Measurements from ENCODE around the gene ALS2CL.

The ALS2CL gene

DNA sequence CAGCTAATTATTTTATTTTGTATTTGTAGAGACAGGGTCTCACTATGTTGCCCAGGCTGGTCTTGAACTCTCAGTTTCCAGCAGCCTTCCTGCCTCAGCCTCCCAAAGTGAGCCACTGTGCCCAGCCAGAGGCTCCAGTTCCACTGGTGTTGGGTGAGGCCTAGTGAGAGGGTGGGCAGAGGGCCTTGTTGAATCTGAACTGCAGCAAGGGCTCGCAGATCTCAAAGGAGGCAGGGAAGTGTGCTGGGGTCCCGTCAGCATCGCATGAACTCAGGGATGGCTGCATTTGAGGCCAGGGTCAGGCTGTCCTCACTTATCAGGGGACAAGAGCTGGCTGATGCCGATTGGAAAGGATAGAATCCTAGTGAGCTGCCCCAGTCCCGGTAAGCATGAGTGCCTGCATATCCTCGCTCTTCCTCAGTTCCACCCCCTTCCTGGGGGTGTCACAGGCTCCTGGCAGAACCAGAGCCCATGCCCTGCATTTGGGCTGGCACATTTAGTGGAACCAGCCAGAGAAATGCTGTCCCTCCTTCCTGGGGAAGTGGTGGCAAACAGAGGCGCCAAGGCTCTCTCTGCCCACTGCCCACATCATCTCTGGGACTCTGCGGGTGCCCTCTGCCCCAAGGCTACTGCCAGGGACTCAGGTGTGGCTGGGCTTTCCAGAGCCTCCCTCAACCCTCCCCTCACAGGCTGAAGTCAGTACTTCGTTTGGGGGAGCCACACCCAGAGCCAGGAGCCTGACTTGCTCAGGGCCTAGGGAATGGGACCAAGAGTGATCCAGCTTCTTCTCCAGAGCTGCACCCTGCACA lies 24.1 kb downstream of the ALS2CL start:
- no peak for TF ChIP-seq JUND (IDR thresholded peaks at IDR 0.05; ENCODE audit: low read depth)
- in situ Hi-C loops (cut with HindIII; ENCODE audit: low pct_unique_long_range_greater_than_20kb, low sequenced_read_pairs): no loop called here
- DNase-seq (ENCODE audit: low read depth in 1 of 2, low spot score in 1 of 2): no peak

DNA sequence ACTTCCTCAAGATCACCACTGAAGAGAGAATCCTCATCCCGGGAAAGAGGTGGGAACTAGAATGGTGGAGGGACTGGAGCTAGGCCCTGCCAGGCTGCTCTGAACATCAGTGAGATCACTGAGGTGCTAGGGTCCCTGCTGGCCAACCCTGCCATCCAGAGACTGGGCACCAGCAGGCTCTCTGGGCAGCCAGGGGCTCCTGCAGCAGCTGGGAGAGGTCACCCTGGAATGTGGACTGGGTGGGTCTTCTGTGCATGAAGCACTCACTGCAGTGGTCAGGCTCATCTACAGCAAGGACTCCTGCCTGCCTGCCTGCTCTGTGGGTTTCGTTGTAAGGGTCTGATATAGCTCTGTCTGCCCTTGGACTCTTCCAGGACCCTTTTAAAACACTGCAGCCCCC lies 24.9 kb downstream of the ALS2CL start:
- TF ChIP-seq JUND (IDR thresholded peaks at IDR 0.05; ENCODE audit: low read depth): no peak
- DNase-seq (ENCODE audit: low read depth in 1 of 2, low spot score in 1 of 2): no peak
- in situ Hi-C loops (cut with HindIII; ENCODE audit: low pct_unique_long_range_greater_than_20kb, low sequenced_read_pairs): no loop called here

DNA sequence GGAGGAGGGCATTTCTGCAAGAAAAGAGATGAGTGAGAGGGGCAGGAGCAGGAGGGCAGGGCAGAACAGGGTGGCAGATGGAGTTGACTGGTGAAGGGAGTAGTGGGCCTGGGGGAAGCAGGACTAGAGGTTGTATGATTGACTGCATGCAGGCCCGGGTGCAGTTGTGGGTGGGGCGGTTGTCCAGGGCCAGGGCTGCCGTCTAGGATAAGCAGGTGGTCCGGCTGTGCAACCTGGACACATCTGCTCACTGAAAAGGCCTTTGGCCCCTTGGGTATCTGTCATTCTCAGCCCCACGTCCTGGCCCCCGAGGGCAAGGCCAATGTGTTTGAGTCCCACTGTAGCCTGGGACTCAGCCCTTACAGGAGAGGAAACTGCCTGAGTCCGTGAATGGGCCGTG lies 25.4 kb downstream of the ALS2CL start:
- no peak for TF ChIP-seq JUND (IDR thresholded peaks at IDR 0.05; ENCODE audit: low read depth)
- in situ Hi-C loops (cut with HindIII; ENCODE audit: low pct_unique_long_range_greater_than_20kb, low sequenced_read_pairs): no loop called here
- no peak for DNase-seq (ENCODE audit: low read depth in 1 of 2, low spot score in 1 of 2)

DNA sequence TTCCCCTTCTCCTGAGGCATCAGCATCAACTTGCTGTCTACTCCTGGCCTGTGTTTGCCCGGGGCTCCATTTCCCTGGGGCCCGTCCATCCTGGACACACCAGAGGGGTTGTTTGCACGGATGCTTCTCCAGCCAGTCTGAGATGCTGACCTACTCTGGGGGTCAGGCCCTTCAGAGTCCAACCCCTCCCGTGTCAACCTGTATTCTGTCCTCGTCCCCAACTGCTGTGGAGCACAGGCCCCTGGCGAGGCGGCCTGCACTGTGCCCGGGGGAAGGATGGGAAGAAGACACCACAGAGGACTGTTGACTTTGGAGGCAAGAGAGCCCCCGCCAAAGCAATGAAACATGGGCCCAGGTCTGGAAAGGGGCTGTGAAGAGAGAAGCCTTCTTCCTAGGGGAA lies 25.8 kb downstream of the ALS2CL start:
- in situ Hi-C loops (cut with HindIII; ENCODE audit: low pct_unique_long_range_greater_than_20kb, low sequenced_read_pairs): no loop called here
- TF ChIP-seq JUND (IDR thresholded peaks at IDR 0.05; ENCODE audit: low read depth): no peak
- DNase-seq (ENCODE audit: low read depth in 1 of 2, low spot score in 1 of 2): no peak

DNA sequence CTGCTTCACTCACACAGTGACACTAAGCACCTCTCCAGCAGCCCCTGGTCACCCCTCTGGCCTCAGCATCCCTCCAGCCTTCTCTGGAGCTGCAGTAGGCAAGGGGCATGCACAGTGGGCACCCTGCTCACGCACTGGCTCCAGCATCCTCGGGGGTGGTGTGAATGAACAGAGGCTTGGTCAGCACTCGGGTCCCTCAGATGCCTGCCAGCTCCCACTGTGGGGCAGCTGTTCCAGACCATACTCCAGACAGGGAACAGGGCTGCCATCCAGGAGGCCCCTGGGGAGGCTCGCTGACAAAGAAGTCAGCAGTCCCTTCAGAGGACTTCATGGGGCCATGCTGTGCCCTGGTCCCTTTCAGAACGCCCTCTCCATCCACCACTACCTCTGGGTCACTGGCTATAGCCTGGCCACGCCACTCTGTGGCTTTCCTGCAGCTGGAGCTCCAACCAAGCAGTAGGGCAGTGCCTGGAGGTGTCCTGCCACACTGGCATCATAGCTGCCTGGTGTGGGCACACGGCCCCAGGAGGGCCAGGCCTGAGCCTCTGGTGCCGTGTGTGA lies 26.3 kb downstream of the ALS2CL start:
- DNase-seq (ENCODE audit: low read depth in 1 of 2, low spot score in 1 of 2): no peak
- TF ChIP-seq JUND (IDR thresholded peaks at IDR 0.05; ENCODE audit: low read depth): no peak
- in situ Hi-C loops (cut with HindIII; ENCODE audit: low pct_unique_long_range_greater_than_20kb, low sequenced_read_pairs): no loop called here

DNA sequence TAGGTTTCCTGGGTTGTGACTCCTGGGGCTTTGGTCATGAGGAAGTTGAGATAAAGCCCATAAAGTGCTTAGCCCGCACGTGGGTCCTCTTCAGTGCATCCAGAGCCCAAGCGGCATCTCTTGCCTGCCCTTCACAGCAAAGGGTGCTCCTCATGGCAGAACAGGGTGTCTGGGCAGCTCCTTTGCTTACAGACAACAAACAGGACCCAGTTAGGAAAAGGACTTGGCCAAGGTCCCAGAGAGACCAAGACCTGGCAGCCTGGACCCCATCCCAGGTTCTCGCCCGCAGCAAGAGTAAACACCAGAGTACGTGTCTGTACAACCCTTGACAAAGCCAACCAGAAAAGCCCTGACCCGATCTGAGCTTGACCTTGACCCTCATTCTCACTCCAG lies 27.0 kb downstream of the ALS2CL start:
- no peak for TF ChIP-seq JUND (IDR thresholded peaks at IDR 0.05; ENCODE audit: low read depth)
- no peak for DNase-seq (ENCODE audit: low read depth in 1 of 2, low spot score in 1 of 2)
- in situ Hi-C loops (cut with HindIII; ENCODE audit: low pct_unique_long_range_greater_than_20kb, low sequenced_read_pairs): no loop called here

DNA sequence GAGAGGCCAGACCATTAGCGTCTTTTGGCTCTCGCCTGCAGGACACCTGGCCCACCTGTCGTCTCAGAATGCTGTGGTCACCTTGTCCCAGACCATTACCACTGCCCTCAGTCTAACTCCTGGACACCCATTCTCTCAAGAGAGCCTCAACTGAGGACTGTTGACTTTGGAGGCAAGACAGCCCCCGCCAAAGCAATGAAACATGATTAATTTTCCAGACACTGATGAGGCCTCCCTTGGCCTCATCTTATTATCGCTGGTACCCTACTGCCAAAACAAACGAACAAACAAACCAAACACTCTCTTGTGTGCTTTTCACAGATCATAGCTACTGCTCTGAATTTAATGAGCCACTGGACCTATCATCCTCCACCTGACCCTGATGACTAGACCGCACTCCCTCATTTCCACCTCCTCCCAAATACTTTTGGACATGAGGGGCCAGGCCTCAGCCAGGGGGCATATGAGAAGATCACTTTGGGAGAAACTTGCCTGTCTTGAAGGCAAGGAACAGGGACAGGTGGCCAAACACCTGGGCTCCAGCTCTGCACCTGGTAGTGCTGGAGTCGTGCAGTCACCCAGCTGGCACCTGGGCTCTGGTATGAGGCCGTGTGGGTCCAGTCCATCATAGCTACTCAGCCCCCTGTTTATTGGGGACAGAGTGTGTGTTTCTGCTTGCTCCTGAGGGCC lies 27.6 kb downstream of the ALS2CL start:
- in situ Hi-C loops (cut with HindIII; ENCODE audit: low pct_unique_long_range_greater_than_20kb, low sequenced_read_pairs): no loop called here
- TF ChIP-seq JUND (IDR thresholded peaks at IDR 0.05; ENCODE audit: low read depth): no peak
- DNase-seq (ENCODE audit: low read depth in 1 of 2, low spot score in 1 of 2): no peak

DNA sequence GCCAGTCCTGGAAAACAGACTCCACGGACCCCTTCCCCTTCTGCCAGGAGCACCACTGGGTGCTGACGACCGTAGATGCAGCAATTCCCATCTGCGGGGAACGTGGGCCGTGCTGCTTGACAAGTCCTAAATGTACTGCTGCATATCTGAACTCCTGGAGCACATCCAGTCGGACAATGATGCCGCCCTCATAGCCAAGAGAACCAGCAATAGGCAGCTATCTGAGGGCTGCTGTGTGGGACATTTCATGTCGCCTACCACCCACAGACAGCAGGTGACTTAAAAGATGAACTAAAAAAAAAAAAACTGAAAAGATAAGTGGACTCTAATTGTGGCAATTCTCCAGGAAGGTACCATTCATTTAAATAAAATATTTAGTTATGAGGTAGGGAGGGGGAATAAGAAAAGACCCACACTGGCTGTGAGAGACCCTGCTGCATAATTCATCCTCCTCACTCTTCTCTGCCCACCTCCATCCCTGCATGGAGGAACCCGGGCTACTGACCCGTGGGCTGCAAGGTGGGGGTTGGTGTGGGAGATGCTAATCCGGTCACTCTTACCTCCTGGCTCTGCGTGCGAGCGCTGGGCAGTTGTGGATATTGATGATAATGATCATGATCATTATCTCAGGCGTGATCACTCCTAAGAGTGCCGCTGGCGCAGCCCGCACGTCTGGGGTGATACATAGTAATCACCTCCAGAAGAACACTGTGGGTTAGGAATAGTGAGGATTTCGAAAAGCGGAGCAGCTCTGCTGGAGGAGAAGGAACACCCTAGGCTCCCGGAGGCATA lies 28.3 kb downstream of the ALS2CL start:
- no peak for TF ChIP-seq JUND (IDR thresholded peaks at IDR 0.05; ENCODE audit: low read depth)
- DNase-seq (ENCODE audit: low read depth in 1 of 2, low spot score in 1 of 2): no peak
- in situ Hi-C loops (cut with HindIII; ENCODE audit: low pct_unique_long_range_greater_than_20kb, low sequenced_read_pairs): no loop called here

DNA sequence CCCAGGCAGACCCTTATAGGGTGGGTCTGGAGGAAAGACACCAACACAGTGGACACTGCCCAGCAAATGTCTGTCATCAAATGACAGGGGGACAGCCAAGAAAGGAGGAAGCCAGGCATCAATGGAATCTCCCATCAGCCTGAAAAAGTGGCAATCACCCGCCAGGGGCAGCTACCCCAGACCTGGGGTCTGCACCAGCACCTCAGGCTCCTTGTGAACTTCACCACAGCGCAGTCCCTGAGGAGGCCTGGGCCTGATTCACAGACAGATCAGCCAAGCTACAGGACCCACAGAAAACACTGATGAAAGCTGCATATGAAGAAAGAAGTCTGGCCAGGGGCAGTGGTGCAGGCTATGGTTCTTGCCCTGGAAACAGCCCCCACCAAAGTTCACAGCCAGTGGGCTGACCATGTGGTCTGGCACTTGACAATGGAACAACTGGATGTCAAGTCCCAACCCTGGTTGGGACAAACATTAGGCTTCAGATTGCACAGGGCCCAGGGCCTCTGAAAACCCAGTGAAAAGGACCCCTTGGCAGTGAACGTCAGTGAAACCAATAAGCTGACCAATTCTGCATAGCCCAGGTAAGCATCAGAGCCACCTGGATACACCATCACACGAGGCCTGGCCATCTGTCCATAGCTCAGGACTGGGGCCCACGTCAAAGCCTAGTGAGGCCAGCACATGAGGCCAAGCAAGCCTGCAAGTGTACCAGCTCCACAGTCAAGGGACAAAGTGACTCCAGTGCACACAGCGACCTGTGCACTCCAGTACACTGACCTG lies 29.1 kb downstream of the ALS2CL start:
- in situ Hi-C loops (cut with HindIII; ENCODE audit: low pct_unique_long_range_greater_than_20kb, low sequenced_read_pairs): no loop called here
- no peak for DNase-seq (ENCODE audit: low read depth in 1 of 2, low spot score in 1 of 2)
- TF ChIP-seq JUND (IDR thresholded peaks at IDR 0.05; ENCODE audit: low read depth): no peak

DNA sequence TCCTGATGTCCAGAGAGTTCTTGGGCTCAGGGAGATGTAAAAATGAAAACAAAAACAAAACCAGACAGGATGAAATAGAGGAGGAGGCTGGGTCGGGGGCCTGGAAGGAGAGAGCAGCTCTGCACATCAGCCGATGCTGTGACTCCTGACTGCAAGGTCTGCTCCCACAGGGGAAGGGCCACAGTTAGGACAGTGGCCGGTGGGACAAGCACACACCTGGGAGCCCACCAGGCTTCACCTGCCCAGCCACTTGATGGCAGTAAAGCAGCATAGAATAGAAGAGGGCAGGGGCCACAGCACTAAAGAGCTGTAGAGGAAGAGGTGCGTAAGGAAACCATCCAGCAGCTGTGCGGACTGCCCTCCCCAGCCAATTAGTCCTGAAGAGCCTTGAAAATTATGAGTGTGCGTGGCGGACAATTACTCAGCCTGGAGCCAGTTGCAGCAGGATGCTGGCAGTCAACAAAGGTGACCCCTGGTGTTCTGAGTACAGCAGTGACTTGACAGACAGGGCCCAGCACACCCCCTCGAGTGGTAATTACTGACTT lies 29.8 kb downstream of the ALS2CL start:
- in situ Hi-C loops (cut with HindIII; ENCODE audit: low pct_unique_long_range_greater_than_20kb, low sequenced_read_pairs): no loop called here
- no peak for TF ChIP-seq JUND (IDR thresholded peaks at IDR 0.05; ENCODE audit: low read depth)
- peak in 1 of 2 experiments; percentile 45 for DNase-seq (ENCODE audit: low read depth in 1 of 2, low spot score in 1 of 2)

DNA sequence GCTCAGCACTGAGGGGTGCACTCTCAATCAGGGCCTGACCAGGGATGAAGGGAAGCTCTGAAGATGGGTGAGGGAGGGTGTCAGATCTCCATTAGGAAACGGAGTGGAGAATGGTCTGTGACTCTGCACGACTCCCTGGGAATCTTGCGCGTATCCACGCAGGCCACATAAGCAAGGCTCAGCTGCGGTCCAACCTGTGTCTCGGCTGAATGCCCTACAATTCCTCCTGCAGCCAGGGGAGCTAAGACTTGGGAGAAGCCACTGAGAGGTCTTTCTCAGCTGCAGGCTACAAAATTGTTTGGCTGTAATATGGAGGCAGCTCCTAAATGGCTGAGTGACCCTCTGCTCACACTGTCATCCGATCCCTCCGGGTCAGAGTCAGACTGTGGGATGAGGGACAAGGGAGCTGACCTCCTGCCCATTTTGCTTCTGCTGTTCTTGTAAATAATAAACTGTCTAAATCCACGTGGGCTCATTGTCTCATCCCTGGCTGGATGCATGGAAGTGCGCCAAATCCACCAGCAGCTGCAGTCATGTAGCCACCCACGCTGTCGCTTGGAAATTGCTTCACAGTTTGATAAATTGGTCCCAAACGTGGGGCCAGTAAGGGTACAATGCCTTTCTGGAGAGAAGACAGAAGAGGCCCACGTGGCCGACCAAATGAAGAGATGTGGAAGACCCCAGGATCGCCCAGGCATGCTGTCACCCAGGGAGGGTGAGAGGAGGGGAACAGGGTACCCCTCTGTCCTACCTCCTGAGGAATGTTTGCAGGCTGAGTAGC lies 30.5 kb downstream of the ALS2CL start:
- in situ Hi-C loops (cut with HindIII; ENCODE audit: low pct_unique_long_range_greater_than_20kb, low sequenced_read_pairs): no loop called here
- TF ChIP-seq JUND (IDR thresholded peaks at IDR 0.05; ENCODE audit: low read depth): no peak
- DNase-seq (ENCODE audit: low read depth in 1 of 2, low spot score in 1 of 2): no peak

Data from T47D (cell line).